Hematopoietic multipotent progenitor cell treated with erythropoietin and hydrocortisone succinate and interleukin-3 and kit ligand, for 15 days (in vitro differentiated cells): ENCODE results near the gene CHN1.

Source experiments
- DNase-seq: peaks from one replicate; pipeline ENCODE4 v3.0.0-alpha.2; 2015; ENCODE audit warnings: low spot score

CHN1 gene

GRCh38 chr2:174765576-174765975, 239.6 kb downstream of the CHN1 start:
- no peak for DNase-seq

DNA sequence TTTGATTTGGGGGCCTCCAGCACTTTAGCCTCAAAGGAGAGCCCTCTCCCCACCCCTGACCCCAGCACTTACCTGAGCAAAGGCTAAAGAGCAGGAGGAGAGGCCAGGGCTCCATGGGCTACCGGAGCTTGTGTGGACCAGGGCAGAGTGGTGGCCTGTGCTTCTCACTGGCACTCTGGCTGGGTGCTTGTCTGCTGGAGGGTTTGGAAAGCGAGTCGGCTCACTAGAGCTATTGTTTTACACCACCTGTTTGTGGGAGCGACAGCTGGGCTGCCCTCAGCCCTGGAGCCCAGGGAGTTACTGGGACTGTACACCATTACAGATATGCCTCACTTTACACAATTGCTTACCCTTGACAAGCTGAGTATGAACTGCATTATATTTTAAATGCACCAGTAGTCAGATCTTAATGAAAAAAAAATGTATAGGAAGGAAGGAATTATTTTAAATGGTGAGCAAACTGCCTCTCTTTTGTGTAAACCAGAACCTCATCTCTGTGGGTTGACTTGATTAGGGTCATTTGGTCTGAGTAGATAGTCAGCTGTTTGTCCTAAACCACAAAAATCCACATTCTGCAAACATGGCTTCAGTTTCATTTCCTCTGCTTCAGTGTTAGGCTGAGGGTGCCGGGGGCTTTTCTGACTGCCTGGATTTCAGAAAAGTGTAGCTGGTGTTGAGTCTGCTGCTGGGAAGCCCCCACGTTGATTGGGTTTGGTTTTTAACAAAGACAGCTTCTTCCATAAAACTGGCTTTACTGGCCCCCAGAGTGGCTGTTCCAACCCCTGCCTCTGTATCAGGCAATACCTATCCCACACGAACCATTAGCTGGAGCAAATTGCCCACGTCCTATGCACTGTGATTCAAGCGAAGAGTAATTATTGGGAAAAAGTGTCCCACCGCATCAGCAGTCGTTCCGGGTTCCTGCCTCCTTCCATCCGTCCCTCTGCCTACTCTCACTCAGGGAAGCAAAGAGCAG, 240.6 kb downstream of the CHN1 start, which contains the start of gene CHRNA1:
Gene CHRNA1, minus strand, starts transcription at position 193 of the 976 bp plus-strand sequence. Its CDS starts 78 bp downstream, at position 115.
- no peak for DNase-seq

DNA sequence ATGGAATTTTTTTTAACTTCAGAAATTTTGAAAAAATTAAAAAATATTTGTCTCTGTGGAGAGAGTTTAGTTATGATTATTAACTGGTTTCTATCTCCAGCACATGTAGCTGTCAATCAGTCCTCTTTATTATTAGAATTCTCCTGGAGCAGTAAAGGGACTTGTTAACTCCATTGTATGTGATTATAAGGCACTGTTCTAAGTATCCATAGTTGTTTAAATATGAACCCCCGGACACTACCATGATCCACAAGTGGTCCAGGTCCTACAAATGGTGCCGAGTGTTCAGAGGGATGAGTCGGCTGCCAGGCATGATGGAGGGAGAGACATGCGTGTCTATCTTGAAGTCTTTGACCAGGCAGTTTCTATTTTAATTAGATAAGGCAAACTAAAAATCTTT, 241.4 kb downstream of the CHN1 start:
- DNase-seq = no peak

DNA sequence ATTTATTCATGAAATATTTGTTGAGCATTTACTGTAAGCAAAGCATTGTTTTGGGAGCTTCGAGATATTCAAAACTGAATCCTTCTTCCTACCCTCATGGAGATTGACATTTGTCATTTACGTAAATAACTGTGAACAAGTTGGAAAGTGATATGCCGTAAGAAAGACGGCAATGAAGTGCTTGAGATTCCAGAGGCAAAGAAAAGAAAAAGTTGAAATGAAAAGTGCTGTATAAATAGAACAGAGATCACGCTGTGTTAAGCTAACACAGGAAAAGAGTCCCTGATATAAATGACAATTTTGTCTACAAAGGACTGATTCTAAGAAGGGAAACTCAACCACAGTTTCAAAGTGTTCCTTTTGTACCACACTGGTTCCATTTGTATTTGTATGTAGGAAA, 242.7 kb downstream of the CHN1 start:
- DNase-seq = no peak

DNA sequence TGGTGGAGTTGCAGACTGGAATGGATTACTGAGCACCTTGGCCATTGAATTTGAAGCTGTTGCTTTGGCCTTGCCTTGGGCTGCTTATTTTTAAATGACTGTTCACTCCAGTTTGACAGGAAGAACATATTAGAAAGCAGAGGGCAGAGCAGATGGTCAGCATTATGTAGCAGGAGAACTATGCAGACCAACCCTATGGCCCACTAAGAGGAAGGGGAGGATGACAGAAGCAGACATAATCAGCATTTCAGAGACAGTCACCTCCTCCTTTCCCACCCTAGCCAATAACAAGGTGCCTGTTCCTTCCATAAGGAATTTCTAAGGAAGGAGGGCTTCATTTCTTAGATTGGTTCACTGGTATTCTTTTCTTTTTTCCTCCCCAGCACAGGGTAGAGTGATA, 243.3 kb downstream of the CHN1 start:
- DNase-seq = no peak

DNA sequence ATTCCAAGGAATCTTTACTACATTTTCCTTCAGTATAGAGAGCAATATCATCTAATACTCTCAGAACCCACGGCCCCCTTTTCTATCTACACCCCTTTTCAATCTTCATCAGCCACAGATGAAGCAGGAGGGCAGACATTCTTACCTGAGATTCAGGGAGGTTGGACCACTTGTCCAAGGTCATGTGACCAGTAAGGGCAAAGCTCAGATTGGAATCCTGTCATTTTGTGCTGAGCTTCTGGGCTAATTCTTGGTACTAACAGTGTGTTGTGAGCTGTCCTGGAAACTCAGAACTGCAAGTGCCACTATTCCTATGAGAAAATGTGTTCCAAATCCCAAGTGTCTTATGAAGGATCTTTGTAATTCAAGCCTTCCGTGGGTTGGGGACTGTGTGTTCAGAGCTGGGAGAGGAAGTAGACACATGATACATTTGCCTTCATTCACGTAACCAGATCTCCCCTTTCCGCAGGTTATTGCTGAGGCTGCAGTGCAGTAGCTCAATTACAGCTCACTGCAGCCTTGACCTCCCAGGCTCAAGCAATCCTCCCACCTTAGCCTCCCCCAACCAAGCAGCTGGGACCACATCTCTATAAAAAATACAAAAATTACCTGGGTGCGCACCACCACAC, 244.2 kb downstream of the CHN1 start:
- no peak for DNase-seq

- no peak for DNase-seq
These were observed 245.7 kb downstream of the CHN1 start for GRCh38 chr2:174759381-174760065.

- DNase-seq = no peak
These were observed 248.4 kb downstream of the CHN1 start for GRCh38 chr2:174756743-174757142.

DNA sequence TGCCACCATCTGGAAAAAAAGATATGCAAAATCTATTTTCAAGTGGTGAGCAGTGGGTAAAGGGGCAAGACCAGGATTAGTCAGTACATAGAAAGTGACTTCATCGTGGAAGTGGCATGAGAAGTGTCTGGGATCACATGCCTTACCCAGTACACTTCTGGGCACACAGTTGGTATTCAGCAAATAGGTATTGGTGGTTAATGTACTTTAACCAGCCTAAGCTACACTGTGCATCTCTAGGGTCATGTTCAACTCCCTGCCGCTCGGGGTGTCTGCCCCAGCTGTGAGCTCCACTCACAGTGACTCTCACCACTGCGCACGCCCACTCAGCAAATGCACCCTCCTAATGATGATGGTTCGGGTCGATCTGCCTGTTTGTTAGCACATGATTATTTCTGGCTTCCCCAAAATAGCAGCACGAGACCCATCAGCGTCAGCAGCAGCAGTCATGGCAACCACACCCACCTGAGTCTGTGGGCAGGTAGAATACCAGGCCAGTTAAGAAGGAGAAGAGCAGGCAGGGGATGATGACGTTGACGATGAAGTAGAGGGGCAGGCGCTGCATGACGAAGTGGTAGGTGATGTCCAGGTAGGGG, 252.0 kb downstream of the CHN1 start:
- no peak for DNase-seq

DNA sequence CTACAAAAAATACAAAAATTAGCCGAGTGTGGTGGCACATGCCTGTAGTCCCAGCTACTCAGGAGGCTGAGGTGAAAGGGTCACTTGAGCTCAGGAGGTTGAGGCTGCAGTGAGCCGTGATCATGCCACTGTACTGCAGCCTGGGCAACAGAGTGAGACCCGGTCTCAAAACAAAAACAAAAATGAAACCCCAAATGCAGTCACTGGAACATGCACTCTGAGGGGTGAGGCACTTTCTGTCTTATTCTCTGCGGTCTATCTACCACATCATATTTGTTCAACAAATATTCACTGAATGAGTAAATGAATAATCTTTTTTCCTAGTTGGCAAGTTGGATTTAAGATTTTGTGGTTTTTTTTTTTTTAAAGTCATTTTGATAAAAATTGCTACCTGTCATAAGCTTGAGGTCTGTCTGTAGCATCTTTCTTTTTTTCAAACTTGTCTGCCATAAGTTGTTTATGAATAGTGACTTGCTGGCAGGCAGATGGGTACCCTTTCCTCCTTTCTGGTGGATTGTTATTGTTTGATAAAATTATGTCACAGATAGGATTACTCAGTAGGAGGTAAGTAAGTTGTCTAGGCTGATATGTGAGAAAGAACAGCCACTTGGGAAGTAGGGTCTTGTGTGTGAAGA, 252.7 kb downstream of the CHN1 start:
- no peak for DNase-seq

DNA sequence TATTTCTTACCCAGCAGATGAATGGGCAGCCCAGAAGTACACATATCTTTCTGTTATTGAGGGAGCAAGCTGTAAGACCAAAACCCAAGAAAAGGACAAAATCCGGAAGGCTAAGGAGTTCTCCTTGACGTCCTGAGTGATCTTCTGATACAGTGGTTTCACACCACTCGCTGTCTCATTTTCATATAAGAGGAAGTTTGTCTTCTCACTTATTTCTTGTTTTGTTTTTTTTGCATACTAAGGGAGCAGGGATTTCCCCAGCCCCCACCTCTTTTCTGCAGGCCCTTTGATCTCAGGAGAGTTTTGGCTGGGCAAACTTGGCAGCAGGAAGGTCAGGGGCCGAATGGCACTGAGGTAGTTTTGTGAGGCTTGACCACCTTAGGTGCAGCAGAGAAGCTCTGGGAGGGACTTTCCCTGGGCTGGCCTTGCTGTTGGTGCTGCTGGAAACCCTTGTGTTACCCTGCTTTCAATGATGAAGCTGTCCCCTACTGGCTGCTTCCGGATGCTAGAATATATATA, 254.2 kb downstream of the CHN1 start:
- DNase-seq = no peak

- no peak for DNase-seq
These were observed 255.4 kb downstream of the CHN1 start for GRCh38 chr2:174749793-174750192.

DNA sequence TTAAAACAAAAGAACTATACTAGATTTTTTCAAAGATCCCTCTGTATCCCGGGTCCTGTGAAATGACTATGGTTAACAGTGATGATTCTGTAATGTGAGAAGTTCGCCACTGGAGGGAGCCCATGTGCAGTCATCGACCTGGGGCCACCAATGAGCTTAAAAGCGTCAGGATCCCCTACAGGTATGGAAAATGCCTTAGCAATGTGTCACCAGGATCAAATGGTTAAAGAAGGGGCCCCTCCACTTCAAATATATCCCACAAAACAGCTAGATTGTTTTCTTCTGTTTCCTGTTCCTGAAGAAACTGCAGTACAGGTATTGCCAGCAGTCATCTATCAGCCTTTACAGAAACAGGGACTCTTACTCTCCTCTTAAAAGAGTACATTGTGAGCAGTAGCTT, 256.2 kb downstream of the CHN1 start:
- DNase-seq = peak; percentile 31
